AG04449 (cell line): Measurements from ENCODE around the gene GPD2.
A peak's percentile ranks its signal among the peaks of the same experiment; 100 is the strongest.

ENCODE experiments used
- CTCF ChIA-PET: fragments of 350-600 bp; formaldehyde crosslinking; extraction: SDS; loops from one replicate; lab custom pipeline; 2021; ENCODE audit warnings: antibody characterized with exemption; lab: Yijun Ruan, JAX
- POLR2A ChIA-PET: fragments of 400-600, 350-600 bp; formaldehyde crosslinking; extraction: SDS; loops from one replicate; lab custom pipeline; 2020; ENCODE audit warnings: antibody characterized with exemption, inconsistent platforms; lab: Yijun Ruan, JAX
- DNase-seq: peaks from one replicate; pipeline ENCODE4 v3.0.0-alpha.2; 2010; ENCODE audit warnings: low read depth, low spot score
- H3K4me3 ChIP-seq: 2 replicates; pipeline ENCODE4 v1.5.1; 2011; ENCODE audit warnings: low read depth, mild to moderate bottlenecking, control low read depth, low read length
- TF ChIP-seq, protein P1 (sequence below): IDR thresholded peaks from one replicate; pipeline ENCODE4 v1.5.1; 2011; ENCODE audit warnings: mild to moderate bottlenecking, moderate library complexity, low read length, control low read depth, inconsistent platforms; ENCODE audit not compliant: insufficient read depth; ENCODE audit errors: missing control alignments

The GPD2 gene

DNA sequence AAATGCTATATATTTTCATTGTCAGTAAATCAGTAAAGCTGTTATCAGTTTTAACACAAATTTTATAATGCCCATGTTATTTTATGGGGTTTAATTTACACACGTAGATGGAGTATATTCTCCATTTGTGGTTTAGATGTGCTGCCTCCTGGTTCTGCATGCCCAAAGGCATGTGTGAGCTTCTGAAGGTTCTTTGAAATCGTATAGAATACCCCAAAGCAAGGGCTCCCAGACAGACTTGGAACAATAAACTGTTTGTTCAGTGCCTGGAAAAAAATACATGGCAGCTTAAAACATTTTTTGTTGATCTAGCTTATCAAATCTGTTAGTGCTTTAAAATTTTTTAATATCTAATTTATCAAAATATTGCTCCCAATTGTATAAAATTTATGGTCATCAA lies 150.4 kb downstream of the GPD2 start:
- POLR2A ChIA-PET: no interaction called here
- H3K4me3 ChIP-seq: no peak overlapping the region
- no peak for DNase-seq
- TF ChIP-seq, protein P1, sequence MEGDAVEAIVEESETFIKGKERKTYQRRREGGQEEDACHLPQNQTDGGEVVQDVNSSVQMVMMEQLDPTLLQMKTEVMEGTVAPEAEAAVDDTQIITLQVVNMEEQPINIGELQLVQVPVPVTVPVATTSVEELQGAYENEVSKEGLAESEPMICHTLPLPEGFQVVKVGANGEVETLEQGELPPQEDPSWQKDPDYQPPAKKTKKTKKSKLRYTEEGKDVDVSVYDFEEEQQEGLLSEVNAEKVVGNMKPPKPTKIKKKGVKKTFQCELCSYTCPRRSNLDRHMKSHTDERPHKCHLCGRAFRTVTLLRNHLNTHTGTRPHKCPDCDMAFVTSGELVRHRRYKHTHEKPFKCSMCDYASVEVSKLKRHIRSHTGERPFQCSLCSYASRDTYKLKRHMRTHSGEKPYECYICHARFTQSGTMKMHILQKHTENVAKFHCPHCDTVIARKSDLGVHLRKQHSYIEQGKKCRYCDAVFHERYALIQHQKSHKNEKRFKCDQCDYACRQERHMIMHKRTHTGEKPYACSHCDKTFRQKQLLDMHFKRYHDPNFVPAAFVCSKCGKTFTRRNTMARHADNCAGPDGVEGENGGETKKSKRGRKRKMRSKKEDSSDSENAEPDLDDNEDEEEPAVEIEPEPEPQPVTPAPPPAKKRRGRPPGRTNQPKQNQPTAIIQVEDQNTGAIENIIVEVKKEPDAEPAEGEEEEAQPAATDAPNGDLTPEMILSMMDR: no peak
- CTCF ChIA-PET: interaction anchor here (0.6 to 6.3 kb wide), 3 partner anchors 11 to 611 kb away, joined by 3 to 75 read pairs (median 3); no protein-coding TSS in a partner anchor

- H3K4me3 ChIP-seq: no peak overlapping the region
- CTCF ChIA-PET: interaction anchor here (1.1 to 6.3 kb wide), 20 partner anchors 12 to 1219 kb away, joined by 3 to 75 read pairs (median 5); partner anchors contain the start of gene GPD2
- no peak for DNase-seq
- POLR2A ChIA-PET: no interaction called here
- TF ChIP-seq, protein P1: peak; percentile 35
These were observed 153.4 kb downstream of the GPD2 start for GRCh38 chr2:156589381-156590079.

DNA sequence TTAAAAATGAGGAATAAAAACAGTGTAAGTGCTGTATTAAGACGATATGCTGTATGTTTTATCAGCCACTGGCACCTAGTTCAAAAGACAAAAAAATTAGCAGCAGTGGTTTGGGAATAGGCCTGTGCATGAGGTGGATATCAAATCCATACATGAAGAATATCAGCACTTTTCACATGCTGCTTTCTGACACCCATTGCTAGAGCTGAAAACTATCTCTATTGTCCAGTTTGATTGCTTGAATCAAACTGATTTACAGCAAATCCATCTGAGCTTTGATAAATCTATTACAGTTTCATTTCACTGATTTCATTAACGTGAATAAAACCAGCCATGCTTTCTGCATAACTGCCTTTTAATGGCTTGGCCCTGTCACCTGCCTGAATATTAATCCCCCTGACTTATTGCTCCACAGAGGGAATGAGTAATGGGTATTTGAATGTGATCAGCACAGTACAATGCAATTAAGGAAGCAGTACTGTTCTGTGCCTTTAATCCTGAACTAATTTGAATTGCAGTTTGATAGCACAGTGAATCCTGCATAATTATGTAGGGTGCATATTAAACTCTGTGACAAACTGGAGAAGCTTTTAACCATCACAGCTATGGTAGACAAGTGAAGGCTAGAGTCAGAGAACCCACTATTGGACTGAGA lies 154.0 kb downstream of the GPD2 start:
- ChIA-PET CTCF (interaction anchor here (0.7 to 6.3 kb wide), 18 partner anchors 12 to 1219 kb away, joined by 3 to 75 read pairs (median 6); partner anchors contain the start of gene GPD2), POLR2A (no interaction called here)
- TF ChIP-seq, protein P1: no peak
- H3K4me3 ChIP-seq: no peak overlapping the region
- DNase-seq: no peak

DNA sequence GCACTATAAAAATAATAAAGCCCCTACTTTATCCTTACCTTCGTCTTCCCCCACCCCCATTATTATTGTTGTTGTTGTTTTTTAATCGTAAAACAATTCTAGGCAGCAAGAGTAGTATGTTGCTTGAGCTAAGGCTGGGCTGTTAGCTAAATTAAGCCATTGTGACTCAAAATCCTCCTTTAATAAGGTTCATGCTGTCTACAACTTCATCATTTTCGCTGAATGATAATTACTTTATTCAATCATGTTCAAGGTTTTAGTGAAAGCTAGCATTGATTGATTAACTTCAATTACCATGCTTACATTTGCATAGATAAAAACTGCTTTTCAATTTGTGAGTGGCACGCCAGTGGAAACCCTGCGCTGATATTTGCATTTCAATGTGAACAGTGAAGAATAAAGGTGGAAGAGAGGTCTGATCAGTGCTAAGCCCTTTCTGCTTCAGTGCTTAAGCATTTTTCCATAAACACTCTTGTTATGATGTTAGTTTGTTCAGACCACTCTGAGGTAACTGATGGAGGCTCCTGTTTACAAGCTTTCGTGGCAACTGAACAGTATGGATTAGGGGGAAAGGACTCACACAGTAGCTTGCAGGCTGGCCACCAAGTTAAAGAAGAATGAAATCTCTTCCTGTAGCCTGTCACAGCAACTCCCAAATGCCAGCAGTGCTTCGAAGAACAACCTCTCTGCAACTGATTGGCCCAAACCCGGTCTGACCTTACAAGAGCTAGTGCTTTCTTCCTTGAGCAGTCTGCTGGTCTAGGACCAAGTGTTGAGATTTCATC lies 156.8 kb downstream of the GPD2 start:
- no peak overlapping the region for H3K4me3 ChIP-seq
- POLR2A ChIA-PET: no interaction called here
- CTCF ChIA-PET: interaction anchor here (0.9 kb wide), 1 partner anchor 10 kb away, joined by 3 read pairs; no protein-coding TSS in a partner anchor
- no peak for DNase-seq
- TF ChIP-seq, protein P1: no peak

GRCh38 chr2:156593594-156593921 lies 157.4 kb downstream of the GPD2 start:
- POLR2A ChIA-PET: no interaction called here
- CTCF ChIA-PET: interaction anchor here (0.9 kb wide), 1 partner anchor 10 kb away, joined by 3 read pairs; no protein-coding TSS in a partner anchor
- TF ChIP-seq, protein P1: no peak
- H3K4me3 ChIP-seq: no peak overlapping the region
- no peak for DNase-seq
